Medulla oblongata (tissue), 1 donor: ENCODE data around the gene MYL6.
"Not testable (repeated sequence)": the region's sequence is repeated elsewhere in the genome, so short reads cannot be mapped to it uniquely, and the experiment has no call there.

ENCODE experiments used
- DNase-seq: peaks from one replicate; pipeline ENCODE4 v3.0.0-alpha.2; 2015; ENCODE audit errors: extremely low spot score

Gene MYL6

DNA sequence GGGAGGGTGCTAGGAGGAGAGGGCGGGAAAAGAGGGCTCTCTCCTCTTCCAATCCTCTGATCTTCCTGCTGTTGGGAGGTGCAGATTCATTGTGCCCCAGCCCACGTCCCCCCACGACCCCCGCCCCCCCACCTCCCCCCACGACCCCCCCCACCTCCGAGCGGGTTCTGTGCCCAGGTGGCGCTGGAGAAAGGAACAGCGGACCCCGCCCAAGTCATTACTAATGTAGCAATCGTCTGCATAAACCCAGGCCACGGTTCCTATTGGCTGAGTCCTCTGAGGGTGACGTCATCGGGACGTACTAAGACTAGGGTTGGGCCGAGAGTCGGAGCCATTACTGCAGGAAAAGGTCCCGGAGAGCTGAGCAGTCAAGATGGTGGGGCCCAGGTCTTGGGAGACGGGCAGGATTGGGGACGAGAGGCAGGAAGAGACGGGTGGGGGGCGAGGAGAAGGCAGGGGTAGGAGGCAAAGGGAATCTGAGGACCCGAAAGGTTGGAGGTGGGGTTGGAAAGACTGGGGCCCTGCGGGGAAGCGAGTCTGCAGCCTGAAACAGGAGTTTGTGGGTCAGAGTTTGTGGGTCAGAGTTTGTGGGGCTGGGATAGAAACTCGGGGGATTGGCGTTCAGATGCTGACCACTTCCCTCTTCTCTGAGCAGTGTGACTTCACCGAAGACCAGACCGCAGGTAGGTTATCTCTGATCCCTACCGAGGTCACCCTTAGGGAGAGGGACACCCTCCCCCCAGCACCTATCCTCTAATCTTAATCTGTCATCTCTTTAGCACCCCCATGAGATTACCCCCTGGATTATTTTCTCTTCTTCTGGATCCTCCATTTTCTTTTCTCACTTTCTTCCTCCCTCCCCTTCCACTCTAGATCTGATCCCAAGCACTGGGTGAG, at the start of gene MYL6:
Gene MYL6, plus strand, starts transcription at position 331 of the 897 bp plus-strand sequence. Its CDS starts 43 bp downstream, at position 374.
- peak; percentile 99 for DNase-seq

DNA sequence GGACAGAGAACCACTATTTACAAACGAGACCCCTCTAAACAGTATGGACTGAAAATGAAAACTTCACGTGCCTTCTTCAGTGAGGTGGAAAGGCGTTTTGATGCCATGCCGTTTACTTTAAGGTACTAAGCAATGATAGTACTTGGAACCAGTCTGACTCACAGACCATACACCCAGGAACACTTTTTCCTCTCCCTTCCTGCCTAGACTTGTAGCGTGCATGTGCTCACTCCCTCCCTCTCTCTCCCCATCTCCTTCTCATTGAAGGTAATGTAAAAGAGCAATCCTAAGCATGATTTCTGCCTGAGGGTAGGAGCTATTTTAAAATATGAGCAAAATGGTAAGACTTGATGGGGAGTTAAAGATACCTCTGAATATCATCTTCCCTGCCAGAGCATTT, 47.6 kb upstream of the MYL6 start:
- DNase-seq, result no peak

DNA sequence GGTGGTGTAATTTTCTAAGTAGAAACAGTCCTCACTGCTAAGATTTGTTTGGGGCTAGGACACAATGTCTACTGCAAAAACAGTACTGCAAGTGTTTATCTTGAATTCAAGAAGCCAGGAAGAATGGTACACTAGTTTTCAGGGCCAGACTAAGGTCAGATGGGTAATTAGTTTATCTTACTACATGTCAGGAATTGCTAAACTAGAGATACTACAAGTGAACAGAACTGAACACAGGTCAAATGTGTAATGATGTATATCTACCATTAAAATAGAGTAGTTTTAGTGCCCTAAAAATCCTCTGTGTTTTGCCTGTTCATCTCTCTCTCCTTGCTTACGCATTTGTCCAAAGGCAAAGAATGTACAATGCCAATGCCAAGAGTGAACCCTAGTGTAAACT, 44.1 kb upstream of the MYL6 start:
- no peak for DNase-seq

- peak; percentile 28 for DNase-seq
These were observed 42.8 kb upstream of the MYL6 start for GRCh38 chr12:56115329-56115728.

GRCh38 chr12:56116267-56117081, 41.7 kb upstream of the MYL6 start, which contains the start of gene RPL41:
TSS of gene RPL41 (plus strand) at chr12:56116633.
- peak; percentile 98 for DNase-seq

- DNase-seq, result not testable (repeated sequence)
These were observed 41.0 kb upstream of the MYL6 start for GRCh38 chr12:56117082-56117706.

- DNase-seq, result peak; percentile 99
These were observed 40.1 kb upstream of the MYL6 start, which contains the start of gene ZC3H10 for GRCh38 chr12:56117778-56118687. TSS of gene ZC3H10 (plus strand) at chr12:56118266. CDS start at chr12:56120563, 2,297 bp downstream.

DNA sequence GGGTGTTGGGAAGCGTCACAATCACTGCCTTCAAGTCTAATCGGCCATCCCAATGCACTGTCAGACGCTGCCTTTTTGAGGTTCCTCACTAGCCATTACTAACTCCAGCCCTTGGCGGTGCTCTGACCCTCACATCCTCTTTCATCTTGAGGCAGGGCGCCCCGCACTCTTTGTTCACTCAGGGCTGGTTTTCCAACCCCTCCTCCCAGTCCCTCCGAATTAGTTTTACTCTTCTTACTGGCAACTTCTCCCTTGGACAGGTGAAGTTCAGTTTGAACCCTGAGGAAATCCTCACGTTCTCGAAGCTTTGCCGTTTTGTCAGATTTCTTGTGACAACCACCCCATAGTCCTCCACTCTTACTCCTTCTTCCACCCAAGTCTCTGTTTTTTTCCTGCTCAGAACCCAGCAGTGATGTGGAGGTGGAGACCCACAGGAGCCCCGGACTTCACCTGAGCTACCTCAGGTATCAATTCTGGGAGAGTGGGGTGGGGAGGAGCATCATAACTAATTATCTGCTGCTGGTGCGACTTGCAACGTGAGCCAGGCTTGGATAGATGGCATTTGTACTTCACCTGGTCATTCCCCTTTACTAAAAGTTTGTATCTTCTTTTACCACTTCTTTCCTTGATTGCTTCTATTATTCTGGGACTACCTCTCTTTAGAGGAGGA, 39.3 kb upstream of the MYL6 start:
- DNase-seq, result no peak

GRCh38 chr12:56119361-56119796, 38.8 kb upstream of the MYL6 start:
- peak; percentile 91 for DNase-seq

GRCh38 chr12:56120158-56120846, 37.9 kb upstream of the MYL6 start:
- DNase-seq, result no peak

GRCh38 chr12:56121204-56121870, 36.8 kb upstream of the MYL6 start:
- no peak for DNase-seq

DNA sequence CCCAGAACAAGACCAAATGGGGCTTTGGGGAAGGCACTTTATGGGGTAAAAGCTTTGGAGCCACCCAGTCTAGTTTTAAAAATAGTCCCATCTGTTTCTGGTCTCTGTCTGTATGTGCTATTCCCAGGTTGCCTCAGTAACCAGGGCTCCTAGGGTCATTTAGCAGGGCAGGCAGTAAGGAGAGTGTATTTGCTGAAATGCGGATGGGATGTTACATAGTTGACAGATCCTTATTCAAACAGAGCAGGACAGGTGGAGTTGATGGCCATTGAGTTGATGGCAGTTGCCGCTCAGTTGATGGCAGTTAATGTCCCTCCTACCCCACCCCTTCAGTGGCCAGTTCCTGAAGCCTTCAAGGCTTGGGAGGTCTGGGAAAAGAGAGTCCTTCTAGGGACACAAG, 35.5 kb upstream of the MYL6 start:
- no peak for DNase-seq

- no peak for DNase-seq
These were observed 34.0 kb upstream of the MYL6 start for GRCh38 chr12:56124133-56124532.

- peak; percentile 48 for DNase-seq
These were observed 31.4 kb upstream of the MYL6 start for GRCh38 chr12:56126732-56127239.

- DNase-seq, result no peak
These were observed 30.7 kb upstream of the MYL6 start for GRCh38 chr12:56127485-56127887.

DNA sequence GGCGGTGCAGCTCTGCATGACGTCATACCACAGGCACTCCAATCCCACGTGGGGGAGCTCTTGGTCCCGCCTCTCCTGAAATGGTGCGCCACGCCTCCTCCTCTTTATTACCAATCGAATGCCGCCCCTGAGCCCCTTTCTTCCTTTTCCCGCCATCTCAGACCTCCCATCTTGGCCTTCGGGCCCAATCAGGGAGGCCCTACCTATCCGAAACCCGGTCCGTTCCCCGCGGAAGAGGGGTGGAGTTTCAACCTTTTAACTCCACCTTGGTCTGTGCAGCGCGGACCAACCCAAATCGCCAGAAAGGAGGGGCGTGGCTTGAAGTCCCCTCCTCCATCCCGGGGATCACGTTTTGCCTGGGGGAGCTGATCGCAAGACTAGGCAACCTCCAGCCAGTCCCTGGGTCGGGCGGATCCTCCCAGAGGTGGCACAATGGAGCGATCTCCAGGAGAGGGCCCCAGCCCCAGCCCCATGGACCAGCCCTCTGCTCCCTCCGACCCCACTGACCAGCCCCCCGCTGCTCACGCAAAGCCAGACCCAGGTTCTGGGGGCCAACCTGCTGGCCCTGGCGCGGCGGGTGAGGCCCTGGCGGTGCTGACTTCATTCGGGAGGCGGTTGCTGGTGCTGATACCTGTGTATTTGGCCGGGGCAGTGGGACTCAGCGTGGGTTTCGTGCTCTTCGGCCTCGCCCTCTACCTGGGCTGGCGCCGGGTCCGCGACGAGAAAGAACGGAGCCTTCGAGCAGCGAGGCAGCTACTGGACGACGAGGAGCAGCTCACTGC, 30.1 kb upstream of the MYL6 start, which contains the start of gene ESYT1:
Gene ESYT1, plus strand, starts transcription at position 380 of the 782 bp plus-strand sequence. Its CDS starts 53 bp downstream, at position 433.
- DNase-seq, result peak; percentile 99

DNA sequence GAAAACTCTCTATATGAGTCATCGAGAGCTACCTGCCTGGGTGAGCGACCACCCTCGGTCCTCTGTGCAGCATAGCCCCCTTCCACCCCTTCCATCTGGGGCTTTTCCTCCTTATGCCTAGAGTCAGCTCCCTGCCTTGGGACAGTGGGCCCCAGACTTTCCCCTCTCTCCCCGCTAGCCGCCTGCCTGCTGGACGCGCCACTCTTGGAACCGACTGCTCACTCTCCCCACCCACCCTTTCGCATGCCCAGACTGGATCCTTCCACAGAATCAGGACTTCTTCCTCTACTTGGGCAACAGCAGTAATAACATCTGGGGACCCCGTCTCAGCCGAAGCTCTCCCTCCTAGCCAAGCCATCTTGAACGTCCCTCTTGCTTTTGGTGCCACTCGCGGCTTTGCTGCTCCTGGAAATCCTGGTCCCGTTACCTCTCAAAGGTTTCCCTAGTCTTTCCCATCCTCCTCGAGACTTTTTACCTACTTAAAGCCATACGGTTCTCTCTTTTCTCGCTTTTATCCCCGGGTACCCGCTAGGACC, 29.4 kb upstream of the MYL6 start:
- DNase-seq, result no peak
